Dermis microvascular lymphatic vessel endothelial cell (primary cell): Measurements from ENCODE around the gene RNF44. TPM values are rescaled to one million over a fixed set of nuclear protein-coding genes. Genes with fewer than 3 reads are reported as not detected.

Source experiments
- total RNA-seq: library from RNA; depleted of rRNA; stranded (reverse); fragments of >200 nt; gene quantifications from 2 replicates; pipeline ENCODE4 v1.2.1, GENCODE V29; 2014

Gene RNF44
- total RNA-seq, 1 donor from 2014 or later = 2.4 TPM

Other genes starting within 250 kb of the RNF44 start
- 71.6 and 101 TPM in 2 replicates for gene KIAA1191, start 175.6 kb downstream of the RNF44 start, total RNA-seq
- 6.0 and 11.9 TPM in 2 replicates for gene ARL10, start 171.9 kb downstream of the RNF44 start, total RNA-seq
- gene NOP16, start 148.8 kb downstream of the RNF44 start, total RNA-seq = 10.7 and 11.8 TPM in 2 replicates
- 36.3 and 55.5 TPM in 2 replicates for gene HIGD2A, start 148.7 kb downstream of the RNF44 start, total RNA-seq
- 115 and 147 TPM in 2 replicates for gene CLTB, start 120.9 kb downstream of the RNF44 start, total RNA-seq
- 48.4 and 56.5 TPM in 2 replicates for gene FAF2, start 89.0 kb downstream of the RNF44 start, total RNA-seq
- under 0.01 and 0.25 TPM in 2 replicates for gene CDHR2, start 11.9 kb upstream of the RNF44 start, total RNA-seq
- 4.5 and 4.8 TPM in 2 replicates for gene GPRIN1, start 72.8 kb upstream of the RNF44 start, total RNA-seq
- gene SNCB, start 93.1 kb upstream of the RNF44 start, total RNA-seq = 0.76 and 1.2 TPM in 2 replicates
- under 0.01 TPM in 1 of 2 replicates, not detected in the other for gene EIF4E1B, start 93.3 kb upstream of the RNF44 start, total RNA-seq
- gene TSPAN17, start 110.1 kb upstream of the RNF44 start, total RNA-seq = 36.5 and 47.7 TPM in 2 replicates